ENCODE data around the gene POU6F2.

Gene POU6F2

DNA sequence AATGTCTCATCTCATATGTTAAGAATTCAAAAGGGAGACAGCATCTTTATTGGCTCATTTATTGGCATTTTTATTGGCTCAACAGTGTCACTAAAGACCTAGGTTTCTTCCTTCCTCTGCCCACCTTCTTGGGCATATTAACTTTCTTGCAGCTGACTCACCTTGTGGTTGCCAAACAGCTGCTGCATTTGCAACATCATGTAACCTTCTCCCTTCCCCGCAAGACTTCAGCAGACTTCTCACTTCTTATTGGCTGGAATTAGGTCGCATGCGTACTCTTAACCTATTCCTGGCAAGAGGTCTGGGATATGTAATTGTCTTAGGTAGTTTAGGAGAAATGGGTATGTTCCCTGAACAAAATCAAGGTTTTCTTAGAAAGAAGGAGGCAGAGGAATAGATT is 263.2 kb downstream of the POU6F2 start:
- Histone ChIP-seq H3K4me1 (ENCODE audit: control insufficient read depth, low read length) (no peaks in the 10 kb centered on the region), H4K20me1 (ENCODE audit: control insufficient read depth, insufficient read depth, low read depth, low read length) (no peaks in the 10 kb centered on the region), H3K9me3 (ENCODE audit: control insufficient read depth, insufficient read depth, low read length) (no peaks in the 10 kb centered on the region), H3K27me3 (ENCODE audit: control insufficient read depth, low read length) (no peaks in the 10 kb centered on the region), H3K79me2 (ENCODE audit: control insufficient read depth, low read length) (no peaks in the 10 kb centered on the region), H3K9me2 (replicated peaks; ENCODE audit: control insufficient read depth, low read length) (no peaks in the 10 kb centered on the region), H3K36me3 (ENCODE audit: control insufficient read depth, low read length) (no peaks in the 10 kb centered on the region), H3K4me2 (ENCODE audit: low read length) (no peak overlapping the region), H3K27ac (ENCODE audit: low read depth, low read length) (no peak overlapping the region), H3K4me3 (ENCODE audit: low read length) (no peak overlapping the region), H3F3A (ENCODE audit: control insufficient read depth, insufficient read depth) (no peaks in the 10 kb centered on the region)
- no peak for TF ChIP-seq EZH2phosphoT487 (IDR thresholded peaks at IDR 0.05; ENCODE audit: borderline replicate concordance, low read length)
- no peak for TF ChIP-seq CTCF (IDR thresholded peaks at IDR 0.05; ENCODE audit: low read depth, low read length, poor library complexity, severe bottlenecking)

GRCh38 chr7:39247576-39247975 is 269.9 kb downstream of the POU6F2 start:
- Histone ChIP-seq H3K27me3 (ENCODE audit: control insufficient read depth, low read length) (no peaks in the 10 kb centered on the region), H3K4me2 (ENCODE audit: low read length) (no peak overlapping the region), H3K36me3 (ENCODE audit: control insufficient read depth, low read length) (no peaks in the 10 kb centered on the region), H3K4me1 (ENCODE audit: control insufficient read depth, low read length) (no peaks in the 10 kb centered on the region), H3K79me2 (ENCODE audit: control insufficient read depth, low read length) (no peaks in the 10 kb centered on the region), H3K9me2 (replicated peaks; ENCODE audit: control insufficient read depth, low read length) (no peaks in the 10 kb centered on the region), H3K9me3 (ENCODE audit: control insufficient read depth, insufficient read depth, low read length) (no peaks in the 10 kb centered on the region), H3F3A (ENCODE audit: control insufficient read depth, insufficient read depth) (no peaks in the 10 kb centered on the region), H3K27ac (ENCODE audit: low read depth, low read length) (no peak overlapping the region), H3K4me3 (ENCODE audit: low read length) (no peak overlapping the region), H4K20me1 (ENCODE audit: control insufficient read depth, insufficient read depth, low read depth, low read length) (no peaks in the 10 kb centered on the region)
- no peak for TF ChIP-seq CTCF (IDR thresholded peaks at IDR 0.05; ENCODE audit: low read depth, low read length, poor library complexity, severe bottlenecking)
- no peak for TF ChIP-seq EZH2phosphoT487 (IDR thresholded peaks at IDR 0.05; ENCODE audit: borderline replicate concordance, low read length)

- Histone ChIP-seq H4K20me1 (ENCODE audit: control insufficient read depth, insufficient read depth, low read depth, low read length) (no peaks in the 10 kb centered on the region), H3K9me3 (ENCODE audit: control insufficient read depth, insufficient read depth, low read length) (no peaks in the 10 kb centered on the region), H3K36me3 (ENCODE audit: control insufficient read depth, low read length) (no peaks in the 10 kb centered on the region), H3K27ac (ENCODE audit: low read depth, low read length) (no peak overlapping the region), H3F3A (ENCODE audit: control insufficient read depth, insufficient read depth) (no peaks in the 10 kb centered on the region), H3K9me2 (replicated peaks; ENCODE audit: control insufficient read depth, low read length) (no peaks in the 10 kb centered on the region), H3K79me2 (ENCODE audit: control insufficient read depth, low read length) (no peaks in the 10 kb centered on the region), H3K27me3 (ENCODE audit: control insufficient read depth, low read length) (no peaks in the 10 kb centered on the region), H3K4me2 (ENCODE audit: low read length) (no peak overlapping the region), H3K4me3 (ENCODE audit: low read length) (no peak overlapping the region), H3K4me1 (ENCODE audit: control insufficient read depth, low read length) (no peaks in the 10 kb centered on the region)
- TF ChIP-seq EZH2phosphoT487 (IDR thresholded peaks at IDR 0.05; ENCODE audit: borderline replicate concordance, low read length), result no peak
- TF ChIP-seq CTCF (IDR thresholded peaks at IDR 0.05; ENCODE audit: low read depth, low read length, poor library complexity, severe bottlenecking), result no peak
These were observed 270.5 kb downstream of the POU6F2 start for GRCh38 chr7:39248041-39248691.

Measured in DOHH2 (cell line).